HepG2 (cell line): ENCODE results near the gene HHEX. TPM values are rescaled to one million over a fixed set of nuclear protein-coding genes. Genes with fewer than 3 reads are reported as not detected.

Experiments used
- HMGXB4 ChIP-seq, 2 experiments: sonication (generic) in 1 of 2; formaldehyde crosslinking in 1 of 2; IDR thresholded peaks; 2 replicates each; pipeline versions ENCODE4 v1.4.0 to v1.6.1; 2018 to 2020; ENCODE audit warnings: missing genetic modification reagents in 2 of 2, borderline replicate concordance in 1 of 2, low read depth in 1 of 2, mild to moderate bottlenecking in 1 of 2, missing biosample characterization in 1 of 2
- IKZF1 ChIP-seq: fragments of 450-650 bp; IDR thresholded peaks from 2 replicates; pipeline ENCODE4 v1.7.1; 2016
- KDM5B ChIP-seq: sonication (generic); formaldehyde crosslinking; IDR thresholded peaks from 2 replicates; pipeline ENCODE4 v1.4.0; 2020; ENCODE audit warnings: missing genetic modification reagents, mild to moderate bottlenecking, borderline replicate concordance
- NFKB2 ChIP-seq: sonication (generic); formaldehyde crosslinking; IDR thresholded peaks from 2 replicates; pipeline ENCODE4 v1.4.0; 2020; ENCODE audit warnings: missing genetic modification reagents, borderline replicate concordance
- TAF15 ChIP-seq: fragments of 200-400 bp; formaldehyde crosslinking; IDR thresholded peaks from one replicate; pipeline ENCODE4 v1.6.1; 2018; ENCODE audit warnings: mild to moderate bottlenecking, low read depth, low read length; ENCODE audit not compliant: poor library complexity, severe bottlenecking
- ZBTB7B ChIP-seq: sonication (generic); formaldehyde crosslinking; IDR thresholded peaks from 2 replicates; pipeline ENCODE4 v1.4.0; 2020; ENCODE audit warnings: missing genetic modification reagents
- ZC3H13 ChIP-seq: sonication (generic); formaldehyde crosslinking; IDR thresholded peaks from 2 replicates; pipeline ENCODE4 v1.8.1; 2023; ENCODE audit warnings: mild to moderate bottlenecking, missing genetic modification reagents, moderate library complexity
- ZNF12 ChIP-seq: sonication (generic); formaldehyde crosslinking; IDR thresholded peaks from 2 replicates; pipeline ENCODE4 v1.5.0; 2020; ENCODE audit warnings: missing genetic modification reagents
- ZNF230 ChIP-seq: sonication (generic); formaldehyde crosslinking; IDR thresholded peaks from 2 replicates; pipeline ENCODE4 v1.4.0; 2020; ENCODE audit warnings: mild to moderate bottlenecking, missing genetic modification reagents
- ZNF234 ChIP-seq: sonication (generic); formaldehyde crosslinking; conservative IDR thresholded peaks from 2 replicates; pipeline ENCODE4 v1.5.1; 2020; ENCODE audit warnings: mild to moderate bottlenecking, missing genetic modification reagents
- ZNF256 ChIP-seq: sonication (generic); formaldehyde crosslinking; conservative IDR thresholded peaks from 2 replicates; pipeline ENCODE4 v1.4.0; 2020; ENCODE audit warnings: missing genetic modification reagents
- ZNF280D ChIP-seq: sonication (generic); formaldehyde crosslinking; IDR thresholded peaks from 2 replicates; pipeline ENCODE4 v1.5.1; 2020; ENCODE audit warnings: mild to moderate bottlenecking, missing genetic modification reagents
- ZNF296 ChIP-seq: sonication (generic); formaldehyde crosslinking; conservative IDR thresholded peaks from 2 replicates; pipeline ENCODE4 v1.5.0; 2020; ENCODE audit warnings: mild to moderate bottlenecking, missing genetic modification reagents
- ZNF30 ChIP-seq: sonication (generic); formaldehyde crosslinking; IDR thresholded peaks from 2 replicates; pipeline ENCODE4 v1.5.0; 2020; ENCODE audit warnings: mild to moderate bottlenecking, missing genetic modification reagents
- ZNF331 ChIP-seq: sonication (generic); formaldehyde crosslinking; IDR thresholded peaks from 2 replicates; pipeline ENCODE4 v1.4.0; 2020; ENCODE audit warnings: missing genetic modification reagents
- ZNF431 ChIP-seq: sonication (generic); formaldehyde crosslinking; IDR thresholded peaks from 2 replicates; pipeline ENCODE4 v1.9.0; 2022; ENCODE audit warnings: missing genetic modification reagents, low read depth, mild to moderate bottlenecking, borderline replicate concordance
- ZNF441 ChIP-seq: sonication (generic); formaldehyde crosslinking; IDR thresholded peaks from 2 replicates; pipeline ENCODE4 v1.7.0; 2021; ENCODE audit warnings: missing genetic modification reagents, borderline replicate concordance
- ZNF607 ChIP-seq: sonication (generic); formaldehyde crosslinking; IDR thresholded peaks from 2 replicates; pipeline ENCODE4 v1.5.1; 2020; ENCODE audit warnings: missing genetic modification reagents, mild to moderate bottlenecking, borderline replicate concordance
- ZNF687 ChIP-seq: sonication (generic); formaldehyde crosslinking; IDR thresholded peaks from 2 replicates; pipeline ENCODE4 v1.5.1; 2020; ENCODE audit warnings: mild to moderate bottlenecking, missing genetic modification reagents, moderate library complexity
- ZNF724P ChIP-seq: sonication (generic); formaldehyde crosslinking; IDR thresholded peaks from 2 replicates; pipeline ENCODE4 v1.8.0; 2022; ENCODE audit warnings: missing genetic modification reagents, borderline replicate concordance
- polyA plus RNA-seq, 8 experiments: library from polyadenylated mRNA; depleted of rRNA in 3 of 8; stranded (reverse) in 7 of 8; unstranded in 1 of 8; fragments of >200 nt; fragmentation: Illumina TruSeq in 4 of 8; extraction: Trizol in 4 of 8; gene quantifications; 2 replicates each; pipeline versions ENCODE4 v1.2.1 to v1.2.3, GENCODE V29; 2011 to 2016; ENCODE audit warnings: low read depth in 4 of 8, missing spikeins in 1 of 8, mixed read lengths in 1 of 8; ENCODE audit not compliant: insufficient read depth in 1 of 8
- total RNA-seq, 5 experiments: library from RNA; depleted of rRNA; stranded (reverse); fragments of >200 nt; fragmentation: Illumina TruSeq; extraction: Trizol; gene quantifications; 2 replicates each; pipeline ENCODE4 v1.2.3, GENCODE V29; 2016; ENCODE audit warnings: low read depth in 1 of 5

Gene HHEX
- total and polyA plus RNA-seq, 2 of the 13 experiments (the other 11 are each of a cell fraction or from before 2014, with no cell fraction given), result 44.5 to 48.7 TPM

- TF ChIP-seq ZNF234, result 0 out of 2 replicates have a peak, but pooled peaks have one; percentile 49
- TF ChIP-seq TAF15, result peak; percentile 4
- no peak for TF ChIP-seq ZNF280D
- TF ChIP-seq ZNF12 (CRISPR knock-in tag), result no peak
- TF ChIP-seq ZC3H13 (CRISPR knock-in tag), result peak; percentile 87
- peak; percentile 81; the same call in 1 of the 2 replicates for TF ChIP-seq ZNF30 (CRISPR knock-in tag)
- no peak for TF ChIP-seq ZNF331 (CRISPR knock-in tag)
- TF ChIP-seq NFKB2 (CRISPR knock-in tag), result peak; percentile 47; the same call in 1 of the 2 replicates
- TF ChIP-seq ZNF431 (CRISPR knock-in tag), result 0 out of 2 replicates have a peak, but pooled peaks have one; percentile 14
- TF ChIP-seq ZBTB7B (CRISPR knock-in tag), result no peak
- peak; percentile 49; the same call in 1 of the 2 replicates for TF ChIP-seq ZNF724P (CRISPR knock-in tag)
- TF ChIP-seq ZNF296 (CRISPR knock-in tag), result 0 out of 2 replicates have a peak, but pooled peaks have one; percentile 36
- TF ChIP-seq ZNF687, result peak; percentile 93
- TF ChIP-seq HMGXB4 (CRISPR knock-in tag; IDR thresholded peaks at IDR 0.05; ENCODE audit: borderline replicate concordance in 1 of 2, low read depth in 1 of 2), result no peak
- TF ChIP-seq ZNF607 (CRISPR knock-in tag), result 0 out of 2 replicates have a peak, but pooled peaks have one; percentile 48
- TF ChIP-seq ZNF441 (CRISPR knock-in tag), result no peak
- TF ChIP-seq ZNF230 (CRISPR knock-in tag), result 0 out of 2 replicates have a peak, but pooled peaks have one; percentile 54
- no peak for TF ChIP-seq IKZF1
- peak; percentile 73; the same call in 1 of the 2 replicates for TF ChIP-seq KDM5B (CRISPR knock-in tag)
- 0 out of 2 replicates have a peak, but pooled peaks have one; percentile 13 for TF ChIP-seq ZNF256 (CRISPR knock-in tag)
These were observed 2.4 kb downstream of the HHEX start (continued) for GRCh38 chr10:92692080-92692671.
